B cell (primary cell): Measurements from ENCODE around the gene EEF2KMT.
"Not testable (repeated sequence)": the region's sequence is repeated elsewhere in the genome, so short reads cannot be mapped to it uniquely, and the experiment has no call there.

Experiments
- CTCF ChIP-seq: fragments of 200-600 bp; IDR thresholded peaks from one replicate; pipeline ENCODE4 v1.8.0; 2022; ENCODE audit warnings: antibody characterized with exemption, mild to moderate bottlenecking
- EZH2 ChIP-seq: IDR thresholded peaks from 2 replicates; pipeline ENCODE4 v1.6.1; 2012; ENCODE audit warnings: borderline replicate concordance, low read depth, mild to moderate bottlenecking, moderate library complexity, low read length; ENCODE audit not compliant: insufficient read depth, poor library complexity, severe bottlenecking

DNA sequence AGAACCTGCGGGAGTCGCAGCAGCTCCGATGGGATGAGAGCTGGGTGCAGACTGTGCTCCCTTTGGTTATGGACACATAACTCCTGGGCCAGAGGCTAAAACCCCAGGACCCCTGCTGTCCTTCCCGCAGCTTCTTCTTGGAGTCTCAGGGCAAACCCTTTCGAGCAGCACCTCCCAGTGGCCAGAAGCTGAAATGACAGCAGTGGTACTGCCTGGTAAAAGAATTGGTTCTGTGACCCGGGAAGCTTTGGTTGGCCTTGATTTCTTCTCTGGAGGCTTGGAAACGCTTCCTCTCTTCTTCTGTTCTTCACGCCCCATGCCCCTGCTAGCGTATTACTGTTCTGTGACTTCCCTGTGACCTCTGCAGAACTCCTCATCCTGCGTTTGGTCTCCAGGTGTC, 12.8 kb downstream of the EEF2KMT start:
- TF ChIP-seq CTCF: peak; percentile 69
- not testable (repeated sequence) for TF ChIP-seq EZH2
